Stimulated activated effector memory CD8-positive, alpha-beta T cell treated with anti-CD3 and anti-CD28 coated beads, Interleukin-12 subunit alpha, Interleukin-12 subunit beta, amount 100 ng/mL, for 72 hours (primary cell): ENCODE data around the gene SNAP25.

Experiments
- ATAC-seq: fragments of 150-1000 bp; cut with Tn5 transposase; 2 replicates; pipeline ENCODE4 v1.10.0; 2021
- DNase-seq, 2 donors: peaks; one replicate each; pipeline ENCODE4 v3.0.0; 2021 to 2022; ENCODE audit warnings: low spot score in 2 of 2
- H3K27ac Mint-ChIP-seq: one replicate; pipeline ENCODE4 v1.8.0; 2022; ENCODE audit warnings: mild to moderate bottlenecking, mixed read lengths
- H3K36me3 Mint-ChIP-seq: one replicate; pipeline ENCODE4 v1.8.0; 2022; ENCODE audit warnings: mild to moderate bottlenecking, mixed read lengths
- H3K4me1 Mint-ChIP-seq: one replicate; pipeline ENCODE4 v1.8.0; 2022; ENCODE audit warnings: mixed read lengths
- H3K4me3 Mint-ChIP-seq: one replicate; pipeline ENCODE4 v1.8.0; 2022; ENCODE audit warnings: mild to moderate bottlenecking, mixed read lengths
- H3K9me3 Mint-ChIP-seq: one replicate; pipeline ENCODE4 v1.8.0; 2022; ENCODE audit warnings: mixed read lengths

The SNAP25 gene

GRCh38 chr20:10218536-10219451 is at the start of gene SNAP25:
Gene SNAP25, plus strand, starts transcription at chr20:10218830. Its CDS starts 56,662 bp downstream, at chr20:10275492.
- ATAC-seq (peak; percentile 54), DNase-seq (peak; percentile 3 to 58)
- Mint-ChIP-seq H3K36me3 (peaks cover 7% of the 10 kb centered on the region), H3K27ac (peak within 1 kb of the TSS; percentile 82), H3K4me3 (peak within 1 kb of the TSS; percentile 66), H3K9me3 (no peaks in the 10 kb centered on the region), H3K4me1 (peaks cover 14% of the 10 kb centered on the region)

- Mint-ChIP-seq H3K9me3 (peaks cover 3% of the 10 kb centered on the region), H3K4me3 (no peak overlapping the region), H3K27ac (no peak overlapping the region), H3K36me3 (no peaks in the 10 kb centered on the region), H3K4me1 (peaks cover 6% of the 10 kb centered on the region)
- ATAC-seq: no peak
- DNase-seq: no peak
These were observed 48.9 kb upstream of the SNAP25 start for GRCh38 chr20:10169752-10170151.

GRCh38 chr20:10170261-10170660 is 48.4 kb upstream of the SNAP25 start:
- no peak overlapping the region for H3K4me3 Mint-ChIP-seq
- no peak for DNase-seq
- peaks cover 6% of the 10 kb centered on the region for H3K4me1 Mint-ChIP-seq
- H3K36me3 Mint-ChIP-seq: no peaks in the 10 kb centered on the region
- H3K9me3 Mint-ChIP-seq: peaks cover 3% of the 10 kb centered on the region
- ATAC-seq: no peak
- no peak overlapping the region for H3K27ac Mint-ChIP-seq

- Mint-ChIP-seq H3K9me3 (peaks cover 3% of the 10 kb centered on the region), H3K36me3 (no peaks in the 10 kb centered on the region), H3K27ac (no peak overlapping the region), H3K4me3 (peak overlapping the region; percentile 60), H3K4me1 (peaks cover 6% of the 10 kb centered on the region)
- ATAC-seq (peak; percentile 89), DNase-seq (peak in 1 of 2 donors; percentile 49)
These were observed 46.5 kb upstream of the SNAP25 start for GRCh38 chr20:10171864-10172751.

- Mint-ChIP-seq H3K36me3 (no peaks in the 10 kb centered on the region), H3K4me3 (peak overlapping the region; percentile 60), H3K27ac (no peak overlapping the region), H3K4me1 (peaks cover 6% of the 10 kb centered on the region), H3K9me3 (peaks cover 3% of the 10 kb centered on the region)
- ATAC-seq (no peak), DNase-seq (no peak)
These were observed 45.5 kb upstream of the SNAP25 start for GRCh38 chr20:10172998-10173655.

GRCh38 chr20:10174400-10174799 is 44.2 kb upstream of the SNAP25 start:
- Mint-ChIP-seq H3K4me1 (peaks cover 6% of the 10 kb centered on the region), H3K36me3 (no peaks in the 10 kb centered on the region), H3K9me3 (no peaks in the 10 kb centered on the region), H3K27ac (no peak overlapping the region), H3K4me3 (no peak overlapping the region)
- DNase-seq (no peak), ATAC-seq (no peak)

GRCh38 chr20:10177326-10177725 is 41.3 kb upstream of the SNAP25 start:
- ATAC-seq (no peak), DNase-seq (no peak)
- H3K9me3 Mint-ChIP-seq: no peaks in the 10 kb centered on the region
- H3K4me1 Mint-ChIP-seq: peaks cover 4% of the 10 kb centered on the region
- H3K27ac Mint-ChIP-seq: no peak overlapping the region
- H3K4me3 Mint-ChIP-seq: no peak overlapping the region
- no peaks in the 10 kb centered on the region for H3K36me3 Mint-ChIP-seq

GRCh38 chr20:10178091-10178490 is 40.5 kb upstream of the SNAP25 start:
- no peaks in the 10 kb centered on the region for H3K36me3 Mint-ChIP-seq
- H3K4me3 Mint-ChIP-seq: no peak overlapping the region
- DNase-seq (no peak), ATAC-seq (no peak)
- H3K4me1 Mint-ChIP-seq: no peaks in the 10 kb centered on the region
- H3K27ac Mint-ChIP-seq: no peak overlapping the region
- no peaks in the 10 kb centered on the region for H3K9me3 Mint-ChIP-seq

- no peaks in the 10 kb centered on the region for H3K9me3 Mint-ChIP-seq
- no peaks in the 10 kb centered on the region for H3K36me3 Mint-ChIP-seq
- H3K4me1 Mint-ChIP-seq: no peaks in the 10 kb centered on the region
- DNase-seq (no peak), ATAC-seq (no peak)
- H3K4me3 Mint-ChIP-seq: no peak overlapping the region
- H3K27ac Mint-ChIP-seq: no peak overlapping the region
These were observed 39.8 kb upstream of the SNAP25 start for GRCh38 chr20:10178727-10179313.

- Mint-ChIP-seq H3K27ac (no peak overlapping the region), H3K9me3 (no peaks in the 10 kb centered on the region), H3K4me3 (no peak overlapping the region), H3K4me1 (no peaks in the 10 kb centered on the region), H3K36me3 (no peaks in the 10 kb centered on the region)
- DNase-seq: no peak
- ATAC-seq: no peak
These were observed 38.9 kb upstream of the SNAP25 start for GRCh38 chr20:10179574-10180298.

- Mint-ChIP-seq H3K27ac (no peak overlapping the region), H3K9me3 (peaks cover 6% of the 10 kb centered on the region), H3K36me3 (no peaks in the 10 kb centered on the region), H3K4me3 (no peak overlapping the region), H3K4me1 (no peaks in the 10 kb centered on the region)
- no peak for DNase-seq
- no peak for ATAC-seq
These were observed 37.9 kb upstream of the SNAP25 start for GRCh38 chr20:10180651-10181235.

- ATAC-seq: no peak
These were observed 32.7 kb upstream of the SNAP25 start for GRCh38 chr20:10185741-10186558.

GRCh38 chr20:10190456-10190855 is 28.2 kb upstream of the SNAP25 start:
- no peak overlapping the region for H3K27ac Mint-ChIP-seq
- H3K36me3 Mint-ChIP-seq: no peaks in the 10 kb centered on the region
- no peak overlapping the region for H3K4me3 Mint-ChIP-seq
- ATAC-seq (no peak), DNase-seq (no peak)
- H3K4me1 Mint-ChIP-seq: no peaks in the 10 kb centered on the region
- peaks cover 11% of the 10 kb centered on the region for H3K9me3 Mint-ChIP-seq

More at GRCh38 chr20:10185741-10186558, 32.7 kb upstream of the SNAP25 start:
- no peak overlapping the region for H3K4me3 Mint-ChIP-seq
- no peaks in the 10 kb centered on the region for H3K36me3 Mint-ChIP-seq
- H3K9me3 Mint-ChIP-seq: peaks cover 6% of the 10 kb centered on the region
- H3K4me1 Mint-ChIP-seq: no peaks in the 10 kb centered on the region
- no peak for DNase-seq
- H3K27ac Mint-ChIP-seq: no peak overlapping the region
